GM18511 (cell line): ENCODE measurements around the gene CFAP74.
"Not testable (repeated sequence)": the region's sequence is repeated elsewhere in the genome, so short reads cannot be mapped to it uniquely, and the experiment has no call there.

ENCODE experiments used
- ATAC-seq: cut with Tn5 transposase; IDR thresholded peaks from one replicate; pipeline ENCODE4 v1.9.1; 2021; ENCODE audit warnings: mild to moderate bottlenecking, moderate library complexity; ENCODE audit not compliant: unreplicated experiment

Gene CFAP74

DNA sequence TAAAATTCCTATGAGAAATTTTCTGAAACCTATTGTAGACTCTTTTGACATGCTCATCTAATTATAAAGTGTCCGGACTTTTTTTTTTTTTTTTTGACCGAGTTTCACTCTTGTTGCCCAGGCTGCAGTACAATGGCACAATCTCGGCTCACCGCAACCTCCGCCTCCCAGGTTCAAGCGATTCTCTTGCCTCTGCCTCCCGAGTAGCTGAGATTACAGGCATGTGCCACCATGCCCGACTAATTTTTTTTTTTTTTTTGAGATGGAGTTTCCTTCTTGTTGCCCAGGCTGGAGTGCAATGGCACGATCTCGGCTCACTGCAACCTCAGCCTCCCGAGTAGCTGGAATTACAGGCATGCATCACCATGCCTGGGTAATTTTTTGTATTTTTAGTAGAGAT is 119.7 kb downstream of the CFAP74 start:
- ATAC-seq = not testable (repeated sequence)

DNA sequence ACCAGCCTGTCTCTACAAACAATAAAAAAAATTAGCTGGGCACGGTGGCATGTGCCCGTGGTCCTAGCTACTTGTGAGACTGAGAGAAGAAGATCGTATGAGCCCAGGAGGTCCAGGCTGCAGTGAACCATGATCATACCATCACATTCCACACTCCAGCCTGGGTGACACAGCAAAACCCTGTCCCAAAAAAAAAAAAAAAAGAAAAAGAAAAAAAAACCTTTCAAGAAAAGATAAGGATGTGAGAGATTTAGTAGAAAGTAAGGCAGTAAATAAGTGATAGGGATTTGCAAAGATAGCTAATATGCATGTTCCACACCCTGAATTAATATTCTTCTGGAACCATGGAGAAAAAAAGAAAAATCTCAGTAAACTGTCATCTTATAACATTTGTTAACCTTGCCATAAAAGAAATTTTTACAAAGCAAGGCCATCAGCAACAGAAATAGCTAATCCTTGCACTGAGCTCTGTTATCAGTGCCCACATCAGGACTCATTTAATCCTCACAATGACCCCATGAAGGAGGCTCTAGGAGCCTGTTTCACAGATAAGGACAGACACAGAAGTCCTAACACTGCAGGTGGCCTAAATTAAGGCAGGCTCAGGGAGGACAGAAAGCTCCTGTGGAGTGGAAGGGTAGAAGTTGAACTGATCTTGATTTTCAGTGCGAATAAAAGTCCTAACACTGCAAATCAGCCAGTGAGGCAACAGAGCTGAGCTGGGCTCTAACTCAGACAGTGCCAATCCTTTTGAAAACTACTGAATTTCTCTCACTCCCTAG is 120.3 kb downstream of the CFAP74 start:
- no peak for ATAC-seq

DNA sequence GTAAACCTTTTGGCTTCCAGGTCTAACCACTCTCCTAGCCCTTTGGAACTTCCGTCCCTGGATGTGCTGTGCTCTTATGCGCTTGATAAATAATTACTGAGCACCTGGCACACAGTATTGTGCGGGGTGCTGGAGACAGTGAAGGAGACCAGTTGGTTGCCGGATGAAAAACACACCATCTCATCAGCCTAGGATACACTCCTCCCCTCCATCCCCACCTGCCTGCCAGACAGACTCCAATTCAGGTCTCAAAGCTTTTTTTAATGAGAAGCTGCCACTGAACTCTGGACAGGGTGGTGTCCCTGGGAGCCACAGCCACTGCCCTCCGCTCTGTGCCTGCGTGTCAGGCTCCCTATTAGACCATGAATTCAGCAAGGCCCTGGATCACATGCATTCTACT is 121.9 kb downstream of the CFAP74 start:
- ATAC-seq = no peak

DNA sequence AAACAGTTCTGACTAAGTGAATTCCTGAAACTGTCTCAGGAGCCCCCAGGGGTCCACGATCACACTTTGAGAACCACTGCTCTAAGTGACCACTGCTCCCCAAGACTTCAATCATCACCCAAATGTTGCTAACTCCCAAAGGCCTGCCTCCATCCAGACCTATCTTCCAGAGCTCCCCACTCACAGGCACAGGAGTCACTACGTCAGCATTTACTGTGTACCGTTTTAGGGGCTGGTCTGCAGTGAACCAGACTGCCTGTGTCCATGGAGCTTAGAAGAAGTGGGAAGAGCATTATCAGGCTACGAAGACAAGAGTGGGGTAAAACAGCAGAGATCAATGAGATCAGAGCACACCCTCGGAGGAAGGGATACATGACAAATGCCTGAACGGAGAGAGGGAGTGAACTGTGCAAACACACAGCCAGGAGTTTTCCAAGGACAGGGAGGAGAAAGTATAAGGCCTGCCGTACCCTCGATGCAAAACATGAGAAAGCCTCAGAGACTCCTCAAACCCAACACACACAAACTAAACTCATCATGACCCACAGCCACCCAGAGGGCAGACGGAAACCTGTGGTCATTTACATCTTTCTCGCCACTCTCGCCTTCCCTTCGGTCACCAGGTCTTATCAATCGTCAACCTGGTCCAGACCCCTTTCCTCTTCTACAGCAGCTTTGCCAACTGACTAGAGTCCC is 122.8 kb downstream of the CFAP74 start:
- no peak for ATAC-seq

DNA sequence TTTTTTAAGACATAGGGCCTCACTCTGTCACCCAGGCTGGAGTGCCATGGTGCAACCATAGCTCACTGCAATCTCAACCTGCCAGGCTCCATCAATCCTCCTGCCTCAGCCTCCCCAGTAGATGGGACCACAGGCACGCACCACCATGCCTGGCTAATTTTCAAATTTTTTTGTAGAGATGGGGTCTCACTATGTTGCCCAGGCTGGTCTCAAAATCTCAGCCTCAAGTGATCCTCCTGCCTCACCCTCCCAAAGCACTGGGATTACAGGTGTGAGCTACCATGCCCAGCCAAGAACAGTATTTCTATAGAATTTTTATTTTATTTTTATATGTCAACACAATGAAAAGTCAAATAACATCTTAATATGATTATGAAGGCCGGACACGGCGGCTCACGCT is 123.6 kb downstream of the CFAP74 start:
- no peak for ATAC-seq

DNA sequence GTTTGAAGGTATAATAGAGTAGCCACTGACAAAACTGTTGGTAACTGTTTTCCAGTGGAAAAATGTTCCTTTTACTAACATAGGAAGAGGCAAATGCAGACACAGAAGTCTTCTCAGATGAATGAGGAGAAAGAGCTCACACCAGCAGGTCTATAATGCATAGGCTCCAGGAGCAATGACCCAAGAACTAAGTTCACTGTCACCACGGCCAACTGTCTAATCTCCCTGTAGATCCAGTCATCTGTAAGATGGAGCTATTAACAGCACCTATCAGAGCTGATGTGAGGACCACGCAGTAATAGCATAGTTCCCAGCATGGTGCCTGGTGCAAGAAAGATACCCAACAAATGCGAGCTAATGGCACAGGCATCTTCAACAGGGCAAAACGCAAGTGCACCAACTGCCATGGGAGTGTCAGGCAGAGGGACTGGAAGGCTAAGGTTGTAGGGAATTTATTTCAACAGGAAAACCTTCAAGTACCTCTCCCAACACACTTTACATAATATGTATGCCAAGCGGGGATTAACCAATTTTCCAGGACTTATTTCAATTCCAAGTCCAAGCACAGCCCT is 125.6 kb downstream of the CFAP74 start:
- ATAC-seq = no peak

DNA sequence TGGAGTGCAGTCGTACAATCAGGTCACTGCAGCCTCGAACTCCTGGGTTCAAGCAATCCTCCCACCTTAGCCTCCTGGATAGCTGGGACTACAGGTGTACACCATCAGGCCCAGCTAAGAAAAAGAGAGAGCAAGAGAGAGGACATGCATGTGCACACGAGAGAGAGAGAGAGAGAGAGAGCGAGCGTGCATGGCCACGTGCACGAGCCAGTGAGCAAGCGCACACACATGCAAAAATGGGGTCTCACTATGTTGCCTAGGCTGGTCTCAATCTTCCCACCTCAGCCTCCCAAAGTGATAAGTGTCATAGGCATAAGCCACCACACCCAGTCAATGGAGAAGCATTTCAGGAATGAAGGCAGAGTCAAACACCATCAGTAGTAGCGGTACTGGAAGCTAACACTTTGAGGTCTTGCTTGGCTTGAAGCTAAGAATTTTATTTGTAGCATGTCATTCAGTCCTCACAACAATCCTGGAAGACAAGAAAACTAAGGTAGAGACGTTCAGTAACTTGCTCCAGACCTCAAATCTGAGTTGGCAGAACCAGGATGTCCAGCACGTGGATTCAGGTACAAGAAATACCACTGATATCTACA is 127.2 kb downstream of the CFAP74 start:
- no peak for ATAC-seq

DNA sequence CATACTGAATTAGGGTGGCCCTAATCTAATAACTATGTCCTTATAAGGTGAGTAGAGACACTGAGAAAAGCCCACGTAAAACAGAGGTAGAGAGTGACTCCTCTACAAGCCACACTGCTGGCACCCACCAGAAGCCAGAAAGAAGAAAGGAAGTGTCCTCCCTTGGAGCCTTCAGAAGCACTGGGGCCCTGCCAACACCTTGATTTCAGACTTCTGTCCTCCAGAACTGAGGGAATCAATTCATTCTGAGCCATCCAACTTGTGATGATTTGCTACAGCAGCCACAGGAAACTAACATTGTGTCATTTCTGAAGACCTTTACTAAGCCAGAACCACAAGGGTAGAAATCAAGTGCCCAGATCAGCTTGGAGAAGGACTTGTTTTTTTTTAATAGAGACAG is 127.7 kb downstream of the CFAP74 start:
- no peak for ATAC-seq

DNA sequence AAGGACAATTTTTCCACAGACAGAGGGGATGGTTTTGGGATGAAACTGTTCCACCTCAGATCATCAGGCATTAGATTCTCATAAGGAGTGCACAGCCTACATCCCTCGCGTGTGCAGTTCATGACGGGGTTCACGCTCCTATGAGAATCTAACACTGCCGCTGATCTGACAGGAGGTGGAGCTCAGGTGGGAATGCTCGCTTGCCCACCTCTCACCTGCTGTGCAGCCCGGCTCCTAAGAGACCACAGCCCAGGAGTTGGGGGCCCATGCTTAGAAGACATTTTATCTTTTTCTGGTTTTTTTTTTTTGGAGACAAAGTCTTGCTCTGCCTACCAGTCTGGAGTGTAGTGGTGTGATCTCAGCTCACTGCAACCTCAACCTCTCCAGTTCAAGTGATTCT is 128.7 kb downstream of the CFAP74 start:
- no peak for ATAC-seq

DNA sequence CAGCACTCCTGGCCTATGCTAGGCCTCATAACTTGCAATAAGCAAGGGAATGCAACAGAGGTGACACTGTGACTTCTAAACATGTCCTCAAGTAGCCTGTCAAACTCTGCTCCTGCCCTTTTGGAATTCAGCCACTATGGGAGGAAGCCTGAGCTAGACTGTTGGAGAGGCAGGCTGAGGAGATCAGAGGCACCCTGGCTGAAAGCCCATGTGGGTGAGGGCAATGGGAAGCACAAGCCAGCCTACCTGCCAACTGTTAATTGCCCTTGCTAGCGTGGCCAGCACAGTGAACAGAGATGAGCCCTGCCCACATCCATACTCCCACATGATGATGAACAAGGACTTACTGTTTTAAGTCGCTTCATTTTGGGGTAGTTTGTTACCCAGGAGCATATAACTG is 130.4 kb downstream of the CFAP74 start:
- ATAC-seq = no peak

DNA sequence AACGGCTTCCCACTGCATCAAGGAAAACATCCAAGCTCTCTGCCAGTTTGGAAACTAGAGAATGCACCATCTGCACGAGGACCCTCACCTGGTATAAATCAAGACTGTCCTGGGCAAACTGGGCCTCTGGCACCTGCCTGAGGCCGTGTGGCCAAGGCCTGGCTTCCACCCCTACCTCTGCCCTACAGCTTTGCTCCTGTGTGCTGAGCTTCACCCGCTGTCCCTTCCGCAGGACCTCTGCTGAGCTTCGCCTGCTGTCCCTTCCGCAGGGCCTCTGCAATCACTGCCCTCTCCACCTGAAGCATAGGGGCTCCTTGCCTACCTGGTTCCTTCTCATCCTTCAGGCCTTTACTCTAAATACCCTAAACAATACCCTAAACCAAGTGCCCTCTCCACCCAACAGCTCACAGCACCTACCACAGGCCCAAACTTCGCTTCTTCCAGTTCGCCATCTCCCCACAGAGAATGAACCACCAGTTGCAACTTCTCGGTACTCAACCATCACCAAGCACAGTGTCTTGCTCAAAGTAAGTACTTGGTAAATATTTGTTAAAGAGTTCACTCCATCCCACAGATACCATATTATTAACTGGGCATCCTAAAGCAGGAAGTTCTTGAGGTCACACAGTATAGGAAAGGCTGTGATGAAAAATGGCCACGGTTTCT is 131.1 kb downstream of the CFAP74 start:
- ATAC-seq = no peak
